ENCODE measurements around the gene SSH3. TPM values are rescaled to one million over a fixed set of nuclear protein-coding genes. Genes with fewer than 3 reads are reported as not detected.
A peak's percentile ranks its signal among the peaks of the same experiment; 100 is the strongest.

Gene SSH3
- total and polyA plus RNA-seq, 11 donors, result 8.1 to 23.9 (median 15.8) TPM

DNA sequence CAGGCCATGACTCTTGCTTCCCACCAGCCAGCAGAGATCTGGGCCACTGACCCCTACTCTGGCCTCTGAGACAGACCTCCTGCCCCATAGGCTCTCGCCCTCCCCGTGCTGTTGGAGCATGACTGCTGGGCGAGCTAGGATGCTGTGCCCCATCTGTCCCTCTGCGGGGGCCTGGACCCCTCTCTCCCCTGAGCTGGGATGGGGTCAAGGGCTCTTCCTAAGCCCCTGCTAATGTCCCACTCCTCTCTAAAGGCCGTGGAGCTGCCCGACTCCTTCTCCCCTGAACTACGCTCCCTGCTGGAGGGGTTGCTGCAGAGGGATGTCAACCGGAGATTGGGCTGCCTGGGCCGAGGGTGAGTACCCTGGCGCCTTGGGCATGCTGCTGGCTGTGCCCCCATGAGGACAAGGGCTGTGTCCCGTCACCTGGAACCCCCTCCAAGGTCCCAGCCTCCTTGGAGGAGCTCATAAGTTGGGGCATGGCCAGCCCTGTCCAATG lies 20.4 kb upstream of the SSH3 start:
- Histone ChIP-seq H3K36me3 (peaks cover 6 to 95% (median 80%) of the 10 kb centered on the region in 9 donors), H3K4me3 (no peak overlapping the region), H3K27me3 (no peaks in the 10 kb centered on the region), H3K27ac (peak overlapping the region in 6 of 12 donors; percentile 7 to 100 (median 27)), H3K9me3 (no peaks in the 10 kb centered on the region), H3K4me1 (peaks cover 8 to 97% (median 30%) of the 10 kb centered on the region in 12 donors)
- WGBS, 4 donors, result 85 to 98% (median 94%) methylated on average over 6 to 11 of the region's 11 CpGs
- intact Hi-C loops (cut with DNase I), result no loop called here
- ATAC-seq (no peak), DNase-seq (peak in 4 of 5 donors; percentile 7 to 48 (median 22))
- no peak for TF ChIP-seq POLR2A (IDR thresholded peaks at IDR 0.05)
- TF ChIP-seq CTCF (IDR thresholded peaks at IDR 0.05), result no peak

DNA sequence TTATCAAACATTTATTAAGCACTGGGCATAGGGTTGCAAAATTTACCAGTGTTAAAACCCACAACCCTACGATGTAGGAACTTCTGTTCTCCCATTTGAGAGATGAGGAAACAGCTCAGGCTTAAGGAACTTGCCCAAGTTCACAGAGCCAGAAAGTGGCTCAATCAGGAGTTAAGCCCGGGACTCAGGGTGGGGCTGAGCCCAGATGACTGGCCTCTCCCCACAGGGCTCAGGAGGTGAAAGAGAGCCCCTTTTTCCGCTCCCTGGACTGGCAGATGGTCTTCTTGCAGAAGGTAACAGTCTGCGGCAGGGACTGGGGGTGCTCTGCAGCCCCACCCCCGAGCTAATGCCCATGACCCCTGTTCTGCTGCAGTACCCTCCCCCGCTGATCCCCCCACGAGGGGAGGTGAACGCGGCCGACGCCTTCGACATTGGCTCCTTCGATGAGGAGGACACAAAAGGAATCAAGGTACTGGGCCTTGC lies 19.8 kb upstream of the SSH3 start:
- no peaks in the 10 kb centered on the region for H3K27me3 ChIP-seq
- no peaks in the 10 kb centered on the region for H3K9me3 ChIP-seq
- TF ChIP-seq CTCF (IDR thresholded peaks at IDR 0.05), result no peak
- TF ChIP-seq POLR2A (IDR thresholded peaks at IDR 0.05), result no peak
- intact Hi-C loops (cut with DNase I), result no loop called here
- peak overlapping the region in 1 of 12 donors; percentile 89 for H3K4me3 ChIP-seq
- WGBS, 4 donors, result 77 to 89% (median 86%) methylated on average over 11 to 13 of the region's 13 CpGs
- peak in 3 of 4 donors; percentile 4 to 33 (median 28) for ATAC-seq
- H3K27ac ChIP-seq, result peak overlapping the region in 5 of 12 donors; percentile 22 to 100 (median 41)
- peaks cover 6 to 89% (median 80%) of the 10 kb centered on the region in 9 donors for H3K36me3 ChIP-seq
- H3K4me1 ChIP-seq, result peaks cover 7 to 95% (median 29%) of the 10 kb centered on the region in 12 donors
- DNase-seq, result peak in 4 of 5 donors; percentile 27 to 60 (median 42)

- peaks cover 5 to 85% (median 21%) of the 10 kb centered on the region in 12 donors for H3K4me1 ChIP-seq
- peak overlapping the region in 4 of 12 donors; percentile 44 to 100 (median 96) for H3K27ac ChIP-seq
- WGBS, 4 donors, result 89 to 92% (median 91%) methylated on average over 35 to 45 of the region's 45 CpGs
Measured at GRCh38 chr11:67284811-67285540, 18.4 kb upstream of the SSH3 start.

More at GRCh38 chr11:67284811-67285540, 18.4 kb upstream of the SSH3 start:
- Histone ChIP-seq H3K9me3 (no peaks in the 10 kb centered on the region), H3K27me3 (no peaks in the 10 kb centered on the region), H3K4me3 (peak overlapping the region in 1 of 12 donors; percentile 89), H3K36me3 (peaks cover 6 to 75% (median 69%) of the 10 kb centered on the region in 9 donors)
- intact Hi-C loops (cut with DNase I), result no loop called here
- no peak for TF ChIP-seq CTCF (IDR thresholded peaks at IDR 0.05)
- TF ChIP-seq POLR2A (IDR thresholded peaks at IDR 0.05), result no peak
- ATAC-seq (no peak), DNase-seq (peak in 4 of 5 donors; percentile 18 to 54 (median 22))
